Skeletal muscle cell (primary cell): ENCODE measurements around the gene ZNF524.
"Not testable (repeated sequence)": the region's sequence is repeated elsewhere in the genome, so short reads cannot be mapped to it uniquely, and the experiment has no call there.

Source experiments
- DNase-seq: peaks from one replicate; pipeline ENCODE4 v3.0.0-alpha.2; 2010; ENCODE audit warnings: low read depth
- H3K4me3 ChIP-seq: 2 replicates; pipeline ENCODE4 v1.5.1; 2011; ENCODE audit warnings: low read depth, mild to moderate bottlenecking, control low read depth, low read length, moderate library complexity

The ZNF524 gene

GRCh38 chr19:55599842-55600661, at the start of gene ZNF524:
Gene ZNF524 (plus strand): TSS chr19:55600288. CDS start chr19:55602113, 1,825 bp downstream.
- peak within 1 kb of the TSS; percentile 82 for H3K4me3 ChIP-seq
- peak; percentile 53 for DNase-seq

GRCh38 chr19:55550321-55550650, 49.8 kb upstream of the ZNF524 start:
- DNase-seq, result no peak
- H3K4me3 ChIP-seq, result no peak overlapping the region

- no peak for DNase-seq
- H3K4me3 ChIP-seq, result no peak overlapping the region
Observed at GRCh38 chr19:55552206-55552605, 47.9 kb upstream of the ZNF524 start.

GRCh38 chr19:55552620-55553019, 47.5 kb upstream of the ZNF524 start:
- no peak overlapping the region for H3K4me3 ChIP-seq
- DNase-seq, result peak; percentile 83

- no peak overlapping the region for H3K4me3 ChIP-seq
- DNase-seq, result no peak
Observed at GRCh38 chr19:55553217-55554182, 46.6 kb upstream of the ZNF524 start.

- no peak overlapping the region for H3K4me3 ChIP-seq
- DNase-seq, result no peak
Observed at GRCh38 chr19:55554302-55554701, 45.8 kb upstream of the ZNF524 start.

GRCh38 chr19:55554741-55555152, 45.3 kb upstream of the ZNF524 start:
- no peak for DNase-seq
- no peak overlapping the region for H3K4me3 ChIP-seq

- DNase-seq, result no peak
- no peak overlapping the region for H3K4me3 ChIP-seq
Observed at GRCh38 chr19:55559684-55560083, 40.4 kb upstream of the ZNF524 start.

GRCh38 chr19:55563261-55563690, 36.8 kb upstream of the ZNF524 start:
- DNase-seq, result no peak
- H3K4me3 ChIP-seq, result no peak overlapping the region

- no peak overlapping the region for H3K4me3 ChIP-seq
- DNase-seq, result no peak
Observed at GRCh38 chr19:55566823-55567222, 33.3 kb upstream of the ZNF524 start.

GRCh38 chr19:55567708-55568328, 32.3 kb upstream of the ZNF524 start:
- no peak for DNase-seq
- H3K4me3 ChIP-seq, result no peak overlapping the region

GRCh38 chr19:55569477-55569876, 30.6 kb upstream of the ZNF524 start:
- not testable (repeated sequence) for DNase-seq

GRCh38 chr19:55573929-55574328, 26.2 kb upstream of the ZNF524 start:
- not testable (repeated sequence) for DNase-seq

More at GRCh38 chr19:55569477-55569876, 30.6 kb upstream of the ZNF524 start:
- H3K4me3 ChIP-seq, result not testable (repeated sequence)

GRCh38 chr19:55576746-55577145, 23.3 kb upstream of the ZNF524 start:
- no peak for DNase-seq
- no peak overlapping the region for H3K4me3 ChIP-seq

More at GRCh38 chr19:55573929-55574328, 26.2 kb upstream of the ZNF524 start:
- H3K4me3 ChIP-seq, result not testable (repeated sequence)

- no peak for DNase-seq
Observed at GRCh38 chr19:55578031-55578760, 21.9 kb upstream of the ZNF524 start.

GRCh38 chr19:55578761-55579747, 21.0 kb upstream of the ZNF524 start:
- peak overlapping the region; percentile 93 for H3K4me3 ChIP-seq

More at GRCh38 chr19:55578031-55578760, 21.9 kb upstream of the ZNF524 start:
- no peak overlapping the region for H3K4me3 ChIP-seq

GRCh38 chr19:55579766-55580621, 20.1 kb upstream of the ZNF524 start:
- peak overlapping the region; percentile 93 for H3K4me3 ChIP-seq
- no peak for DNase-seq

More at GRCh38 chr19:55578761-55579747, 21.0 kb upstream of the ZNF524 start:
- DNase-seq, result no peak
